GM12892 (cell line): Measurements from ENCODE around the gene ALOXE3.

Source experiments
- POLR2A ChIP-seq: IDR thresholded peaks from 2 replicates; pipeline ENCODE4 v1.6.1; 2011; ENCODE audit warnings: low read depth, low read length, control low read depth
- POLR2AphosphoS5 ChIP-seq: IDR thresholded peaks from 2 replicates; pipeline ENCODE4 v1.6.1; 2011; ENCODE audit warnings: low read depth, low read length, control low read depth
- TAF1 ChIP-seq: IDR thresholded peaks from 2 replicates; pipeline ENCODE4 v1.6.1; 2011; ENCODE audit warnings: low read depth, mild to moderate bottlenecking, control low read depth, low read length, borderline replicate concordance

GRCh38 chr17:8120520-8121406 is 2.4 kb upstream of the ALOXE3 start:
- TF ChIP-seq POLR2A (no peak), POLR2AphosphoS5 (no peak), TAF1 (no peak)
